Bronchial epithelial cell (primary cell): Measurements from ENCODE around the gene SCML1. TPM values are rescaled to one million over a fixed set of nuclear protein-coding genes. Genes with fewer than 3 reads are reported as not detected.

Experiments used
- DNase-seq: peaks from one replicate; pipeline ENCODE4 v3.0.0-alpha.2; 2010; ENCODE audit warnings: low read depth
- FAIRE-seq: peaks from 2 replicates; lab custom pipeline; 2011; peaks lifted over from hg19 to GRCh38; lab: Jason Lieb, UNC
- H3K27me3 ChIP-seq: 2 replicates; pipeline ENCODE4 v1.5.1; 2011; ENCODE audit warnings: low read length; ENCODE audit not compliant: control insufficient read depth, insufficient read depth
- H3K36me3 ChIP-seq: 2 replicates; pipeline ENCODE4 v1.5.1; 2011; ENCODE audit warnings: low read length; ENCODE audit not compliant: control insufficient read depth, insufficient read depth
- H3K4me3 ChIP-seq: 2 replicates; pipeline ENCODE4 v1.5.1; 2011; ENCODE audit warnings: mild to moderate bottlenecking, low read depth, low read length, control low read depth
- CTCF ChIP-seq: IDR thresholded peaks from 2 replicates; pipeline ENCODE4 v1.5.1; 2011; ENCODE audit warnings: mild to moderate bottlenecking, moderate library complexity, low read length, control low read depth, inconsistent platforms; ENCODE audit not compliant: insufficient read depth, severe bottlenecking
- total RNA-seq: library from RNA; depleted of rRNA; stranded (reverse); fragments of >200 nt; gene quantifications from 2 replicates; pipeline ENCODE4 v1.2.1, GENCODE V29; 2014

The SCML1 gene
- total RNA-seq, 1 donor from 2014 or later: 4.2 TPM

GRCh38 chrX:17700976-17701375, 36.3 kb upstream of the SCML1 start:
- DNase-seq (peak; percentile 29), FAIRE-seq (no peak)
- no peaks in the 10 kb centered on the region for H3K27me3 ChIP-seq
- TF ChIP-seq CTCF: no peak
- no peaks in the 10 kb centered on the region for H3K36me3 ChIP-seq
- no peak overlapping the region for H3K4me3 ChIP-seq

- DNase-seq: no peak
- Histone ChIP-seq H3K4me3 (no peak overlapping the region), H3K36me3 (no peaks in the 10 kb centered on the region), H3K27me3 (no peaks in the 10 kb centered on the region)
- no peak for FAIRE-seq
- TF ChIP-seq CTCF: no peak
These were observed 34.1 kb upstream of the SCML1 start for GRCh38 chrX:17703201-17703600.

- no peak for DNase-seq
- no peak for TF ChIP-seq CTCF
- no peak for FAIRE-seq
- H3K36me3 ChIP-seq: no peaks in the 10 kb centered on the region
- H3K4me3 ChIP-seq: no peak overlapping the region
- no peaks in the 10 kb centered on the region for H3K27me3 ChIP-seq
These were observed 32.1 kb upstream of the SCML1 start for GRCh38 chrX:17705211-17705610.

GRCh38 chrX:17706676-17707075, 30.6 kb upstream of the SCML1 start:
- FAIRE-seq (peak; percentile 75), DNase-seq (peak; percentile 79)
- H3K4me3 ChIP-seq: no peak overlapping the region
- no peak for TF ChIP-seq CTCF
- H3K36me3 ChIP-seq: no peaks in the 10 kb centered on the region
- H3K27me3 ChIP-seq: no peaks in the 10 kb centered on the region

GRCh38 chrX:17707731-17708130, 29.6 kb upstream of the SCML1 start:
- H3K27me3 ChIP-seq: no peaks in the 10 kb centered on the region
- FAIRE-seq: no peak

More at GRCh38 chrX:17707731-17708130, 29.6 kb upstream of the SCML1 start:
- Histone ChIP-seq H3K36me3 (no peaks in the 10 kb centered on the region), H3K4me3 (no peak overlapping the region)
- TF ChIP-seq CTCF: no peak
- DNase-seq: peak; percentile 57
